HCT116 (cell line): ENCODE measurements around the gene ANKRD63. TPM values are rescaled to one million over a fixed set of nuclear protein-coding genes. Genes with fewer than 3 reads are reported as not detected.

Experiments used
- ATAC-seq: fragments of 200-7000 bp; cut with Tn5 transposase; 2 replicates; pipeline ENCODE4 v1.9.1; 2020; ENCODE audit warnings: mild to moderate bottlenecking, moderate library complexity
- BruUV-seq: library from RNA; stranded (reverse); fragments of 400-500 nt; replicated peaks from 2 replicates; lab custom pipeline; 2021; lab: Mats Ljungman, UMichigan
- CTCF ChIA-PET: fragments of 300-600 bp; sonication (Branson Sonifier 250); formaldehyde crosslinking; loops from one replicate; lab custom pipeline; 2021; ENCODE audit warnings: antibody characterized with exemption; lab: Charles Lee
- POLR2A ChIA-PET: fragments of 300-600, 350-600 bp; sonication (Branson Sonifier 250); formaldehyde crosslinking; loops from one replicate; lab custom pipeline; 2021; ENCODE audit warnings: antibody characterized with exemption; lab: Charles Lee
- RAD21 ChIA-PET, 2 experiments: fragments of 300-600 bp; sonication (Branson Sonifier 250); formaldehyde crosslinking; loops; one replicate each; lab custom pipeline; 2023; ENCODE audit warnings: low total read pairs in 2 of 2; ENCODE audit not compliant: uncharacterized antibody in 2 of 2, unreplicated experiment in 2 of 2, low non-redundant PET in 1 of 2; lab: Charles Lee
- DNase-seq: peaks from one replicate; pipeline ENCODE4 v3.0.0-alpha.2; 2010; ENCODE audit warnings: low read depth, low spot score
- H2AFZ ChIP-seq: fragments of 200-600 bp; shearing (Covaris generic), sonication (generic); 2 replicates; pipeline ENCODE4 v1.6.1; 2017; ENCODE audit warnings: low read depth, mixed run types, mixed read lengths, antibody characterized with exemption, low read length; ENCODE audit not compliant: poor library complexity, severe bottlenecking
- H3K27ac ChIP-seq: 2 replicates; pipeline ENCODE4 v1.5.1; 2012; ENCODE audit warnings: low read depth, low read length
- H3K27me3 ChIP-seq: fragments of 200-600 bp; sonication (generic); 2 replicates; pipeline ENCODE4 v1.6.1; 2016; ENCODE audit warnings: mixed run types, low read length, mixed read lengths; ENCODE audit not compliant: insufficient read depth
- H3K36me3 ChIP-seq, 2 experiments: fragments of 200-500 bp in 1 of 2; fragments of 200-600 bp in 1 of 2; sonication (Bioruptor generic) in 1 of 2; sonication (generic) in 1 of 2; 2 replicates each; pipeline versions ENCODE4 v1.5.1 to v1.6.1; 2014 to 2016; ENCODE audit warnings: low read length in 2 of 2, inconsistent platforms in 1 of 2, mixed read lengths in 1 of 2, mixed run types in 1 of 2; ENCODE audit not compliant: insufficient read depth in 2 of 2, control insufficient read depth in 1 of 2
- H3K4me1 ChIP-seq, 2 experiments: fragments of 200-600 bp in 1 of 2; sonication (generic) in 1 of 2; 2 replicates each; pipeline versions ENCODE4 v1.5.1 to v1.6.1; 2012 to 2017; ENCODE audit warnings: low read length in 2 of 2, inconsistent platforms in 1 of 2, mild to moderate bottlenecking in 1 of 2, mixed read lengths in 1 of 2, mixed run types in 1 of 2, moderate library complexity in 1 of 2; ENCODE audit not compliant: insufficient read depth in 2 of 2, control insufficient read depth in 1 of 2
- H3K4me2 ChIP-seq: fragments of 200-600 bp; sonication (generic); 2 replicates; pipeline ENCODE4 v1.6.1; 2017; ENCODE audit warnings: mixed run types, low read length, mixed read lengths
- H3K4me3 ChIP-seq, 2 experiments: fragments of 200-600 bp in 1 of 2; sonication (generic) in 1 of 2; replicated peaks in 1 of 2; 2 replicates each; pipeline ENCODE4 v1.5.1; 2011 to 2016; ENCODE audit warnings: low read length in 2 of 2, control low read depth in 1 of 2, low read depth in 1 of 2, mild to moderate bottlenecking in 1 of 2, mixed read lengths in 1 of 2, mixed run types in 1 of 2
- H3K79me2 ChIP-seq: fragments of 200-600 bp; sonication (generic); 2 replicates; pipeline ENCODE4 v1.6.1; 2017; ENCODE audit warnings: mild to moderate bottlenecking, mixed run types, low read length, moderate library complexity, mixed read lengths; ENCODE audit not compliant: insufficient read depth
- H3K9ac ChIP-seq: fragments of 200-600 bp; sonication (generic); 2 replicates; pipeline ENCODE4 v1.6.1; 2016; ENCODE audit warnings: low read length, mixed read lengths
- H3K9me2 ChIP-seq: fragments of 200-600 bp; sonication (generic), shearing (Covaris generic); 2 replicates; pipeline ENCODE4 v1.6.1; 2017; ENCODE audit warnings: mixed run types, mild to moderate bottlenecking, moderate library complexity; ENCODE audit not compliant: insufficient read depth
- H3K9me3 ChIP-seq, 2 experiments: fragments of 200-500 bp in 1 of 2; fragments of 200-600 bp in 1 of 2; sonication (Bioruptor generic) in 1 of 2; sonication (generic) in 1 of 2; 2 replicates each; pipeline ENCODE4 v1.6.1; 2014 to 2017; ENCODE audit warnings: low read length in 2 of 2, mixed read lengths in 2 of 2, inconsistent platforms in 1 of 2, low read depth in 1 of 2, mild to moderate bottlenecking in 1 of 2, mixed run types in 1 of 2, moderate library complexity in 1 of 2; ENCODE audit not compliant: control insufficient read depth in 1 of 2, insufficient read depth in 1 of 2
- H4K20me1 ChIP-seq: fragments of 200-600 bp; sonication (generic), shearing (Covaris generic); 2 replicates; pipeline ENCODE4 v1.6.1; 2017; ENCODE audit warnings: mixed run types, mild to moderate bottlenecking, moderate library complexity; ENCODE audit not compliant: insufficient read depth
- ATF3 ChIP-seq: IDR thresholded peaks from 2 replicates; pipeline ENCODE4 v1.6.1; 2012
- CBX3 ChIP-seq: IDR thresholded peaks from 2 replicates; pipeline ENCODE4 v1.6.1; 2012; ENCODE audit warnings: low read depth
- CEBPB ChIP-seq: IDR thresholded peaks from 2 replicates; pipeline ENCODE4 v1.6.1; 2012; ENCODE audit warnings: low read depth
- CTCF ChIP-seq, 3 experiments: fragments of 200-600 bp in 1 of 3; sonication (generic) in 1 of 3; IDR thresholded peaks in 2 of 3; conservative IDR thresholded peaks in 1 of 3; 2 replicates each; pipeline ENCODE4 v1.5.1; 2012 to 2017; ENCODE audit warnings: low read depth in 2 of 3, low read length in 2 of 3, antibody characterized with exemption in 1 of 3, borderline replicate concordance in 1 of 3, control low read depth in 1 of 3, mild to moderate bottlenecking in 1 of 3, mixed read lengths in 1 of 3, mixed run types in 1 of 3, moderate library complexity in 1 of 3; ENCODE audit not compliant: insufficient read depth in 1 of 3
- EZH2 ChIP-seq: fragments of 200-600 bp; sonication (generic); IDR thresholded peaks from 2 replicates; pipeline ENCODE4 v1.6.1; 2017; ENCODE audit warnings: antibody characterized with exemption, mixed run types
- EZH2phosphoT487 ChIP-seq: fragments of 200-600 bp; IDR thresholded peaks from 2 replicates; pipeline ENCODE4 v1.6.1; 2018; ENCODE audit warnings: antibody characterized with exemption, borderline replicate concordance
- FOSL1 ChIP-seq: IDR thresholded peaks from 2 replicates; pipeline ENCODE4 v1.6.1; 2012; ENCODE audit warnings: low read depth
- JUND ChIP-seq: IDR thresholded peaks from 2 replicates; pipeline ENCODE4 v1.6.1; 2012
- MAX ChIP-seq: IDR thresholded peaks from 2 replicates; pipeline ENCODE4 v1.6.1; 2012
- POLR2A ChIP-seq: IDR thresholded peaks from 2 replicates; pipeline ENCODE4 v1.7.0; 2011; ENCODE audit warnings: borderline replicate concordance; ENCODE audit not compliant: insufficient read depth, insufficient read length; ENCODE audit errors: extremely low read depth
- POLR2AphosphoS5 ChIP-seq: IDR thresholded peaks from 2 replicates; pipeline ENCODE4 v1.6.1; 2011; ENCODE audit warnings: mild to moderate bottlenecking, low read depth, low read length, moderate library complexity
- RAD21 ChIP-seq: IDR thresholded peaks from 2 replicates; pipeline ENCODE4 v1.6.1; 2012; ENCODE audit warnings: low read depth, mild to moderate bottlenecking
- SIN3A ChIP-seq: IDR thresholded peaks from 2 replicates; pipeline ENCODE4 v1.6.1; 2012; ENCODE audit warnings: low read depth
- SRF ChIP-seq: IDR thresholded peaks from 2 replicates; pipeline ENCODE4 v1.6.1; 2012; ENCODE audit warnings: low read depth
- TCF7L2 ChIP-seq: IDR thresholded peaks from 2 replicates; pipeline ENCODE4 v1.7.0; 2011; ENCODE audit warnings: borderline replicate concordance, inconsistent platforms; ENCODE audit not compliant: insufficient read depth, insufficient read length; ENCODE audit errors: extremely low read depth
- YY1 ChIP-seq: IDR thresholded peaks from 2 replicates; pipeline ENCODE4 v1.6.1; 2011; ENCODE audit warnings: low read length, low read depth, moderate library complexity, mild to moderate bottlenecking; ENCODE audit not compliant: insufficient replicate concordance; ENCODE audit errors: extremely low read depth
- ZFX ChIP-seq: fragments of 450-650 bp; IDR thresholded peaks from 2 replicates; pipeline ENCODE4 v1.6.1; 2017
- intact Hi-C: fragments of 100-400 bp; cut with micrococcal nuclease; formaldehyde crosslinking; loops from 2 replicates; pipeline ENCODE4 v1.10.0; 2022
- total RNA-seq: library from RNA; stranded (reverse); gene quantifications from one replicate; pipeline ENCODE4 v1.2.1, GENCODE V29; 2021; ENCODE audit not compliant: unreplicated experiment

The ANKRD63 gene
- total RNA-seq, 1 experiment from 2014 or later = 0.89 TPM

GRCh38 chr15:40259021-40259420, 23.8 kb downstream of the ANKRD63 start:
- ATAC-seq (no peak), DNase-seq (no peak)
- BruUV-seq = no TSS peak
- Histone ChIP-seq H3K9me2 (no peaks in the 10 kb centered on the region), H3K9me3 (no peaks in the 10 kb centered on the region), H3K4me1 (peaks cover 2 to 17% of the 10 kb centered on the region in 2 experiments; a peak in 3 of 4 replicates), H3K27ac (no peak overlapping the region), H3K4me3 (no peak overlapping the region), H3K79me2 (peaks cover 9% of the 10 kb centered on the region; the same call in 1 of the 2 replicates), H2AFZ (no peak overlapping the region), H4K20me1 (no peaks in the 10 kb centered on the region), H3K9ac (no peak overlapping the region), H3K36me3 (peaks cover 3 to 4% of the 10 kb centered on the region in 2 experiments; a peak in 3 of 4 replicates), H3K27me3 (no peaks in the 10 kb centered on the region), H3K4me2 (no peak overlapping the region)
- TF ChIP-seq CEBPB = no peak
- no peak for TF ChIP-seq ZFX
- TF ChIP-seq RAD21 = no peak
- no peak for TF ChIP-seq SIN3A
- no peak for TF ChIP-seq POLR2AphosphoS5
- TF ChIP-seq CTCF (IDR thresholded peaks at IDR 0.05 in 2 of 3, conservative IDR thresholded peaks at IDR 0.05 in 1 of 3; ENCODE audit: borderline replicate concordance in 1 of 3, insufficient read depth in 1 of 3, low read depth in 2 of 3, low read length in 2 of 3) = no peak
- TF ChIP-seq EZH2phosphoT487 = no peak
- no peak for TF ChIP-seq SRF
- TF ChIP-seq YY1 = no peak
- no peak for TF ChIP-seq POLR2A
- no peak for TF ChIP-seq ATF3
- TF ChIP-seq TCF7L2 = no peak
- TF ChIP-seq FOSL1 = no peak
- no peak for TF ChIP-seq CBX3
- no peak for TF ChIP-seq MAX
- no peak for TF ChIP-seq JUND
- TF ChIP-seq EZH2 = no peak
- ChIA-PET POLR2A (no interaction called here), RAD21 (no interaction called here), CTCF (no interaction called here)
- intact Hi-C loops = no loop called here
